ENCODE measurements around the gene SMPD2.

DNA sequence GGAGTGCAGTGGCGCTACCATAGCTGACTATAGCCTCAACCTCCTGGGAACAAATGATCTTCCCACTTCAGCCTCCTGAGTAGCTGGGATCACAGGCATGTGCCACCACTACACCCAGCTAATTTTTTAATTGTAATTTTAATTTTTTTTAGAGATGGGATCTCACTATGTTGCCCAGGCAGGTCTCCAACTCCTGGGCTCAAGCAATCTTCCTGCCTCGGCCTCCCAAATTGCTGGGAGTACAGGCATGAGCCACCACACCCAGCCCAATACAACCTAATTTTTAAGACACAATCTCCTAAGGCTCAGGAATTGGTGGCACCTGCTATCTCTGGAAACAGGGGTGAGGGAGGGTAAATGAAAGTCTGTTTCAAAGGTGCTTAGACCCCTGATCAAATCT, 36.7 kb downstream of the SMPD2 start:
- TF ChIP-seq ZFP30 (CRISPR knock-in tag; IDR thresholded peaks at IDR 0.05) = no peak
- TF ChIP-seq CREB5 (CRISPR knock-in tag; IDR thresholded peaks at IDR 0.05; ENCODE audit: low read depth) = no peak
- no peak for TF ChIP-seq ZNF70 (CRISPR knock-in tag; IDR thresholded peaks at IDR 0.05)
- TF ChIP-seq ARNTL (CRISPR knock-in tag; IDR thresholded peaks at IDR 0.05; ENCODE audit: borderline replicate concordance, low read depth) = no peak
- TF ChIP-seq, protein P1, sequence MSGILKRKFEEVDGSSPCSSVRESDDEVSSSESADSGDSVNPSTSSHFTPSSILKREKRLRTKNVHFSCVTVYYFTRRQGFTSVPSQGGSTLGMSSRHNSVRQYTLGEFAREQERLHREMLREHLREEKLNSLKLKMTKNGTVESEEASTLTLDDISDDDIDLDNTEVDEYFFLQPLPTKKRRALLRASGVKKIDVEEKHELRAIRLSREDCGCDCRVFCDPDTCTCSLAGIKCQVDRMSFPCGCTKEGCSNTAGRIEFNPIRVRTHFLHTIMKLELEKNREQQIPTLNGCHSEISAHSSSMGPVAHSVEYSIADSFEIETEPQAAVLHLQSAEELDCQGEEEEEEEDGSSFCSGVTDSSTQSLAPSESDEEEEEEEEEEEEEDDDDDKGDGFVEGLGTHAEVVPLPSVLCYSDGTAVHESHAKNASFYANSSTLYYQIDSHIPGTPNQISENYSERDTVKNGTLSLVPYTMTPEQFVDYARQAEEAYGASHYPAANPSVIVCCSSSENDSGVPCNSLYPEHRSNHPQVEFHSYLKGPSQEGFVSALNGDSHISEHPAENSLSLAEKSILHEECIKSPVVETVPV (CRISPR knock-in tag; IDR thresholded peaks at IDR 0.05) = no peak
- TF ChIP-seq, protein P2, sequence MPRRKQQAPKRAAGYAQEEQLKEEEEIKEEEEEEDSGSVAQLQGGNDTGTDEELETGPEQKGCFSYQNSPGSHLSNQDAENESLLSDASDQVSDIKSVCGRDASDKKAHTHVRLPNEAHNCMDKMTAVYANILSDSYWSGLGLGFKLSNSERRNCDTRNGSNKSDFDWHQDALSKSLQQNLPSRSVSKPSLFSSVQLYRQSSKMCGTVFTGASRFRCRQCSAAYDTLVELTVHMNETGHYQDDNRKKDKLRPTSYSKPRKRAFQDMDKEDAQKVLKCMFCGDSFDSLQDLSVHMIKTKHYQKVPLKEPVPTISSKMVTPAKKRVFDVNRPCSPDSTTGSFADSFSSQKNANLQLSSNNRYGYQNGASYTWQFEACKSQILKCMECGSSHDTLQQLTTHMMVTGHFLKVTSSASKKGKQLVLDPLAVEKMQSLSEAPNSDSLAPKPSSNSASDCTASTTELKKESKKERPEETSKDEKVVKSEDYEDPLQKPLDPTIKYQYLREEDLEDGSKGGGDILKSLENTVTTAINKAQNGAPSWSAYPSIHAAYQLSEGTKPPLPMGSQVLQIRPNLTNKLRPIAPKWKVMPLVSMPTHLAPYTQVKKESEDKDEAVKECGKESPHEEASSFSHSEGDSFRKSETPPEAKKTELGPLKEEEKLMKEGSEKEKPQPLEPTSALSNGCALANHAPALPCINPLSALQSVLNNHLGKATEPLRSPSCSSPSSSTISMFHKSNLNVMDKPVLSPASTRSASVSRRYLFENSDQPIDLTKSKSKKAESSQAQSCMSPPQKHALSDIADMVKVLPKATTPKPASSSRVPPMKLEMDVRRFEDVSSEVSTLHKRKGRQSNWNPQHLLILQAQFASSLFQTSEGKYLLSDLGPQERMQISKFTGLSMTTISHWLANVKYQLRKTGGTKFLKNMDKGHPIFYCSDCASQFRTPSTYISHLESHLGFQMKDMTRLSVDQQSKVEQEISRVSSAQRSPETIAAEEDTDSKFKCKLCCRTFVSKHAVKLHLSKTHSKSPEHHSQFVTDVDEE (CRISPR knock-in tag; IDR thresholded peaks at IDR 0.05) = no peak
